NCI-H2081 treated with DMSO at 0.1 percent for 48 hours (cell line): ENCODE data around the gene YES1.
A peak's percentile ranks its signal among the peaks of the same experiment; 100 is the strongest.

ENCODE experiments used
- DNase-seq: peaks from one replicate; lab custom pipeline; 2025; lab: John Stamatoyannopoulos, UW

Gene YES1

DNA sequence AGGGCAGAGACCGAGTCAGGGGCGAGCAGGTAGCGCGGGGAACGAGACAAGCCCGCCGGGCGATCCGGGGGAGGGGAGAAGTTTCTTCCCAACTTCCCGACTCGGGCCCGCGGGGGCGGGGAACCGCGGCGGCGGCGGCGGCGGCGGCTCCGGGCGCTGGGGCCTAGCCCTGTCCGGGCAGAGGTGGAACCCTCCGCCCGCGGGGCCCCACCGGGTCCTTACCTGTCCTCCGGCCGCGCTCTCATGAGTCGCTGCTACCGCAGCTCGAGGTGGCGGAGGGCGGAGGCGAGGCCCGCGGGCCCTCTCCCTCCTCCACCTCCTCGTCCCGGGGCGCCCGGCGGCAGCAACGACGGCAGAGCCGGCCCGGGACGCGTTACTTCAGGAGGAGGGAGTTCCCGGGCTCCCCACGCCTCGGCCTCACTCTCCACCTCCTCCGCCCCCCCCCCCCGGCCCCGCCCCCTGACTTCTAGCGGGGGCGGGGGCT is at the start of gene YES1:
YES1 (minus strand) TSS at position 351 of the 484 bp plus-strand sequence. CDS start 55,415 bp downstream, outside the sequence.
- no peak for DNase-seq

DNA sequence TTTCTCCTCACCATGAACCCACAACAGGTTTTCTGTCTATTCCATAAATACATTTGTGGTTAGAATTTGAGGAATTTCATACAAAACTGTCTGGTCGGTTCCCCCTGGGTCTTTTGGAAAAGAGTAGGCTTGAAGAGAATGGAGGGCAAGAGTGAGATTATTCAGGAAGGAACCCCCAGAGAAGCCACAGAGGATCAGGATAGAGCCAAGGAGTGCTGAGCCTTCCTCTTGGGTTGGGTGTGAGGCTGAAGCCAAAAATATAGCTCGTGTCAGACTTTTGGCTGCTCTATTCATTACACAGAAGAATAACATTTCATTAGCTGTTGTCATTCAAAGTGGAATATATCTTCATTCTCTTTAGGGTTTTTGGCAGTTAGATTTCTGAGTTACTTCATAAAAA is 45.9 kb upstream of the YES1 start:
- DNase-seq: no peak

DNA sequence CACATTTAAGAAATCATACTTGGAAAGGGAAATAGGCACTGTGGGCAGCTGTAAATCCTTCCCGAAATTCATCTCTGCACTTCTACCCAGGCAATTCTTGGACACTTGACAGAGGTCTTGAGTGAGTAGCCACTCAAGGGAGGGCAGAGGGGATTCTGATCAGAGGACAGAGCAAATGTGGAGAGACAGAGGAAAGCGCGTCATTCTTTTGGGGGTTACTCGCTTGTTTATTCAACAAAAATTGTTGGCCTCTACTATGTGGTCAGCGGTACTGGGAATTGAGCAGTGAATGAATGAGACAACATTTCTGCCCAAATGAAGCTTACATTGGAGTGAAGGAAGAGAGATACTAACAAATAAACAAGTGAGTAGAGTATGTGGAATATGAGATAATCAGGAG is 41.4 kb upstream of the YES1 start:
- no peak for DNase-seq

DNA sequence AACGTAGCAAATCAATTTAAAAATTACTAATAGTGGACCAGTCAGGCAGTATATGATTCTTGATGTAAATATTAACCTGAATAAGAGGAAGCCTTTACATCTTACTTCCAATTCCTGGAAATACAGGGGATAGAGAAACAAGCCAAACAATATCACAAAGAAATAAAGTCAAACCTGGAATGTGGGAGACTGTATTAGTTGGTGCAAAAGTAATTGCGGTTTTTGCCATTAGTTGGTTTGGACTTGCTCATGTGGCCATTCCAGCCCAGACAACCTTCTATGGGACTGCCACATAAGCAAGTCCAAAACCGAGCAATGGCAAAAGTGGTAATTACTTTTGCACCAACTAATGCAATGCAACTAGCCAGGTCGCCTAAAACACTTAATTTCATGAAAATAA is 38.9 kb upstream of the YES1 start:
- DNase-seq: no peak

DNA sequence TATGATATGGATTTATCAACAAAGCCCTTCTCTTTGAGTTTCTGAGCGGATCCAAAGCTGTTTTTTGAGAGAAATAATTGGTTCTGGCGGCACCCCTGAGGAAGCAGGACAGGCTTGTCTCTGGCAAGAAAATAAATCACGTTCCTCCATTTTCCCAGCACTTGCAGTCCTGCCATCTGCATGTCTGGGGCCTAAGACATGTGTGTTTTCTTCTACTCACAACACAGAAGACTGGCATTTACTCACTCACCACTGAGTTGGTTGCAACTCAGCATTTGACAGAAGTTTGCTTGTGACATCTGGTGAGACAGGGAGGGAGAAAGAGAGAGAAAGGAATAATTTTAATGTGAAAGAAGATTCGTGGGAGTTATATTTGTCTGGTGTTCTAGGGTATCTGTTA is 37.0 kb upstream of the YES1 start:
- no peak for DNase-seq

DNA sequence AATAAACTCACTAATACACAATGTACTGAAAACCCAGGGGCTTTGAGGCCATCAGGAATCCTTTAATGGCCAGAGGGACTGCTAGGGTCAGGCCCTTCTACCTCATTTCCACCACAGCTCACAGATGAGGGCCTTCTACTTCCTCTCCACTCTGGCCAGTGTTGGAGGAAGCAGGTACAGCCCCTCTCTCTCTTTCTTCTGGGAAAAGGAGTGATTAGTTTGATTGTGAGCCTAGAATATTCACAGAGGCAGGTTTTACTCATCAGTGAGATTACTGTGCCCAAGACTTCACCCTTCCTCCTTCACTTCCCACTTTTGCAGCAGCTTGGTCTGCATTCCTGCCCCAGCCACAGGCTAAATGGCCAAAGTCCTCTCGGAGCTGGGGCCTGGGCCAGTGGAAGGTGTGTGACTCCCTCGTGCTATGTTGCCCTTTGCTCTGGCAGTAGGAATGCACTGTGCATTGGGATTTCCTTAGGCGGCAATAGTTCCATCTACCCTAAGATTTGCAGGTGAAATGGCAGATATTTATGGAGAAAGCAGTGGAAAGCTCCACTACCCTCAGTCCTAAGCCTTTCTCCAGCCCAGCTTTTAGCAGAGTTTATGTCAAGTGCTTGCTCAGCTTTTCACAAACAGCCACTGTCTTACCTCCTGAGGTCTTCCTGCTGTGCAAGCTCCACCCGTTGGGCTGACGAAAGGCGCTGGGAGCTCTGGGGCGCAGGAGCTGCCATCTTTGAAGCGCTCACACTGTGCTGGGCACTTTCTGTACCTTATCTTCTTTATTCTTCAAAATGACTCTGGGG is 36.2 kb upstream of the YES1 start:
- no peak for DNase-seq

DNA sequence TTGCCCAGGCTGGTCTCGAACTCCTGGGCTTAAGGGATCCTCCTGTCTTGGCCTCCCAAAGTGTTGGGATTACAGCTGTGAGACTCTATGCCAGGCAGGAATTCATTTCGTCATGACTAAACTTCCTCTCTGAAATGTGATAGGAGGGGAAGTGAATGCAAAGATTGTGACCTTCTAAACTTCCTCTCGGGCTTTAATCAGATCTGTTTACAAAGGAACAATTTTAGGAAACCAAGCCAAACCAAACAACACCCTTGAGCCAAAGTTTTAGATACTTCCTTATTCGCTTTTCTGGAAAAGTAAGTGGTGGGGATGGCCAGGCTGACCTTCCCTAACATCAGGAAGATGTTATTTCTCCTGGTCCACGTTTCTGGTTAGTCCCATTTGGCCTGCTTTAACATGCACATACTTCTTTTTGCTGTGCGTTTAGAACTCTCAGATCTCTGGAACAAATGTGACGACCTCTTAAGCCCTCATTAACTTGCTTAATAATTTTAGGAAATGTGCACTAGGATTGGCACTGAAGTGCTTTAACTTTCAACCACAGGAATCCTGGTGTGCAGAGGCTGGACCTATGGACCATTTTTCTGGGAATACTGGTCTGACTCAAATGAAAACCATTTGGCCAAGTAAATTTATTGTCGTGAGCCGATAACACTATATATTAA is 33.2 kb upstream of the YES1 start:
- DNase-seq: no peak

DNA sequence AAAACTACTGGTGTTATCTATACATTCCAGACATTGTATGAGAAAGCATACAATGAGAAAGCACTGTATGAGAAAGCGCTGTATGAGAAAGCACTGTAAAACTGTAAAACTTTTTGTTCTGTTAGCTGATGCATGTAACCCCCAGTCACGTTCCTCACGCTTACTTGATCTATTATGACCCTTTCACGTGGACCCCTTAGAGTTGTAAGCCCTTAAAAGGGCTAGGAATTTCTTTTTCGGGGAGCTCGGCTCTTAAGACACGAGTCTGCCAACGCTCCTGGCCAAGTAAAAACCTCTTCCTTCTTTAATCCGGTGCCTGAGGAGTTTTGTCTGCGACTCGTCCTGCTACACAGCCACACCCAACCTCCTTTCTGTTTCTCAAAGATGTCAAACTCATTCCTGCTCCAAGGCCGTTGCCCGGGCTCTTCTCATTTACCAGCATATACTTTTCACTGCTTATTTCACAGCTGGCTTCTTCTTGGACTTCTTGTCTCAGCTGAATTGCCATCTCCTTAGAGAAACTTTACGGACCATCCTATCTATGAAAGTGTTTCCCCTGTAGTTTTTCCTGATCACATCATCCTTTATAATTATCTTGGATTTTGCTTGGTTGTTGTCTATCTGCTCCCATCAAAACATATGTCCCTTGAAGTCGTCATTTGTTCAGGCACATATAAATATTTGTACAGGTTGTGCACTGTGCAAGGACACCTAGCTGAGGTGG is 29.8 kb upstream of the YES1 start:
- no peak for DNase-seq

DNA sequence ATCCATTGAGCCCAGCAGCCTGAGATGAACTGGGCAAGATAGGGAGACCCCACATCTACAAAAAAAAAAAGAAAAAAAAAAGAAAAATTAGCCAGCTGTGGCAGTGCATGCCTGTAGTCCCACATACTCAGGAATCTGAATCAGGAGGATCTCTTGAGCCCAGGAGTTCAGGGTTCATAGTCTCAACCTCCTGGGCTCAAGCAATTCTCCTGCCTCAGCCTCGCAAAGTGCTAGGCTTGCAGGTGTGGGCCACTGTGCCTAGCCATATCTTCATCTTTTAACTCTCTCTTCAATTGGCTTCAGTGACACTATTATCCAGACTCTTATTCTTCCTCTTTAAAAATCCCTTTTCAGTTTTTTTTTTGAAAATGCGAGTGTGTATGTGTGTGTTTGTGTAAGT is 28.5 kb upstream of the YES1 start:
- DNase-seq: no peak

DNA sequence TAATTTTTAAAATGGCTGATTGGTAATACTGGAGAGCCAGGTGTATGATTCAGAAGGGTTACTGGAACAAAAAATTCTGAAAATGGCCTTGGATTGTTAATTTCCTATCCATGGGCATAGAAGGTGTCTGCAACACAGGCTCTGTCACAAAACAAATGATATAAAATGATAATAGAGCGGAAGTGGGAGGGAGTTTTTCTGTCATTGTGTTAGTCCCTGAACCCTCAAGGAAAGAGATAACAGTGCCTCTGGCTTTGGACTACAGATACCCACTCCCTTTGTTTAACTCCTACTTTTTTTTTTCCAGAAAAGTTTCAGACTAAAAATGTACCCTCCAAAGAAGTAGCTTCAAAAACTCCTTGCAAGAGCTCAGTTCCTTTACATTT is 28.0 kb upstream of the YES1 start:
- DNase-seq: no peak

DNA sequence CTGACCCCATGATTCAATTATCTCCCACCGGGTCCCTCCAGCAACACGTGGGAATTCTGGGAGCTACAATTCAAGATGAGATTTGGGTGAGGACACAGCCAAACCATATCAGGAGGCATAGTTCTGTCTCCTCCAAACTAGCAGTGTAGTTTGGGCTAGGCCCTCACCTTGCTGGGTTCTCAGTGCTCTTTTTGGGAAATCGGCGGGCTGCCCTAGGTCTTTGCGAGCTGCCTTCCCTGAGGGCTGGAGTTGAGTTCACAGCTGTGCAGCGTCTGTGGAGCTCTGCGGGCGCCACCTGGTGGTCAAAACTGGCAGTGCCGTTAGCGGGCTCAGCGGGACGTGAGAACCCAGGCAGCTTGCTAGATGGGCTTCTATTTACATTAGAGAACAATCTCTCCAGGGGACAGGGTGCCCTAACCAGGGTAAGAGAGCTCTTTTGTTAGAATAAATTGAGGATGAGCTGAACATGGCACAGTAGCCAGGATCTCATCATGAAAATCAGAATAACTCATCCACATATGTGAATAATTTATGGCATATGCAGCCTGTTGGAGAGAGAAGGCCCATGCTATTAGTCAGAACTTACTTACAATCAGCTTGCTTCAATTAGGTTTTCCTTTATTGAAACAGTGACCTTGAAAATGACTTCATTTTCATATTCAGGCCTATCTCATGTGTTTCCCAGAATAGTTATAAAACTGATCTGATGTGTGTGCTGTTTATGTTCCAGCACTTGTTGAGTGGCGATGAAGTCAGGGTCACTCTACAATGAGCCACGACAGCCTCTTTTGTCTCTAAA is 27.4 kb upstream of the YES1 start:
- peak; percentile 7 for DNase-seq

DNA sequence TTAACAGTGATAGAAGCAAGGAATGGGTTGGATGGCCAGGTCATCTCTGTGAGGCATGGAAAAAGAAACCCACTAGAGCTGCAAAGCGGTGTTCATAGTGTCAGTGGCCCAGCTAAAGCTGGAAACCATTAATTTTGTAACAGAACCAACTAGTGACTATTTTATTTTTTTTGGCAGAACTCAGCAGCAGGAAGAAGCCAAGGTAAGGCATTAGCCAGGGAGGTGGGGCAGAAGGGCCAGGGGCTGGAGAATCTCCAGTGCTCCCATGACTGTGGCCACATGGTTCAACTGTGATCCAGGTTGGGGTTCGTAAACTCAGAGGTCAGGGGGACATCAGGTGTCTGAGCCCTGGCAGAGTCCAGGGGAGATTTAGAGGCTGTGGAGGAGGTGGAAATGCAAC is 25.9 kb upstream of the YES1 start:
- DNase-seq: no peak

DNA sequence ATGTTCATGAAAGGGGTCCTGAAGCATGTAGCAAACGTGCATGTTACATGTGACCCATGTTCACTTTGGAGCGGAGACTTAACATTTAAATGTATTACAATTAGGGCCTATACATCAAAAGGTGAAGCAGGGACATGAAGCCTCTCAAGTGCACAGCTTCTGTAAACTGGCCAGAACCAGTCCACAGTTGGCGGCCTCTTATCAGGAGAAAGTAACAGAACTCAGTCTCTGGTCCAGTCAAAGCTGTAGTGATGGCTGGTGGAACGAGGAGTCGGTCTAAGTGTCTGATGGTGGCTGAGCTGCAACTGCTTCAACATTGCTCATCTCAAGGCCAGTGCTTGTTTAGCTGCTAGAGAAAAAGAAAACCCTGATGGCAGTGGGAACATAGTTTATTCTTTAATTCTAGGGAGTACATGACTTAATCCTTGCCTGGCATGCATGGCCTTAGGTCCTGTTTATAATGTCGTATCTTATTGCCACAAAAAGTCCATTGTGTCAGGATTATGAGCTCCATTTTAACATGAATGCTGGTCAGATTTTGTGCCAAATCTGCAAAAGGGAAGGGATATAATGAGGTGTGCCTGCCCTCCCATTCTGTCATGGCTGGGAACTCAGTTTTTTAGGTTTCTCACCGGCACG is 22.2 kb upstream of the YES1 start:
- no peak for DNase-seq

DNA sequence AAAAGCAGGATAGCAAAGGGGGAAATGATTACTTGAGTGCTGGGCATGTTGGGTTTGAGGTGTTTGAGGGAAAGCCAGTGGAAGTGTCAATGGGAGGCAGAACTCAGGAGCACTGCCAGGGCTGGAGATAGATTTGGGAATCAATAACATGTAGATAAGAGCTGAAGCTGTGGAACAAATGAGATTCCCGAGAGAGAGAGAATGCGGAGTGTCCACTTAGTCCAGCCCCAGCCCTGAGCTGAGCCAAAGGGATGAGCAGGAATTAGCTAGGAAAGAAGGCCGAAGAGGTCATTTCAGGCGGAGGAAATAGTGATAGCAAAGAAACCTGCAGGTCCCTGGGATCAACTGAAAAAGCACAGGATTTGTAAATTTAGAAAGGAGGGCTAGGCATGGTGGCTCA is 21.2 kb upstream of the YES1 start:
- DNase-seq: no peak

DNA sequence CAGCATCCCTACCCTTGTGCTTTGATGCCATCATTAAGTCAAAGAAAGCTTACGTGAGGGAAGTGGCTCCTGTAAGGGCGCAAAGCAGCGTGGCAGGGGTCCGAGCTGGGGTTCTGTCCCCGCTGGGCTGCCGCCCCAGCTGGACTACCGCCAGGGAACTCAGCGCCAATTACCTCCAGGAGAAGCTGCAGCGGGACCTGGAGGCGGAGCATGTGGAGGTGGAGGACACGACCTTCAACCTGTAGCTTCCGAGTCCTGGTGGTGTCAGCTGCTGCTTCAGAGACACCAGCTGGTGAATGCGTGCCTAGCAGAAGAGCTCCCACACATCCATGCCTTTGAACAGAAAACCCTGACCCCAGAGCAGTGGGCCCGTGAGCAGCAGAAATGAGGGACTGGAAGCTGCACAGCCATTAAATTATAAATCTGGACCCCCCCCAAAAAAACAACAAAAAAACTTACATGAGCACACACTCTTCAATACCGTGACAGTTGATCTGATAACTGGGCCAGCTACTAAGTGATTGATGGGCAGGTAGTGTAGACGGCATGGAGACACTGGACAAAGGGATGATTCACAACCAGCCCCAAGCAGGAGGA is 20.1 kb upstream of the YES1 start:
- no peak for DNase-seq

DNA sequence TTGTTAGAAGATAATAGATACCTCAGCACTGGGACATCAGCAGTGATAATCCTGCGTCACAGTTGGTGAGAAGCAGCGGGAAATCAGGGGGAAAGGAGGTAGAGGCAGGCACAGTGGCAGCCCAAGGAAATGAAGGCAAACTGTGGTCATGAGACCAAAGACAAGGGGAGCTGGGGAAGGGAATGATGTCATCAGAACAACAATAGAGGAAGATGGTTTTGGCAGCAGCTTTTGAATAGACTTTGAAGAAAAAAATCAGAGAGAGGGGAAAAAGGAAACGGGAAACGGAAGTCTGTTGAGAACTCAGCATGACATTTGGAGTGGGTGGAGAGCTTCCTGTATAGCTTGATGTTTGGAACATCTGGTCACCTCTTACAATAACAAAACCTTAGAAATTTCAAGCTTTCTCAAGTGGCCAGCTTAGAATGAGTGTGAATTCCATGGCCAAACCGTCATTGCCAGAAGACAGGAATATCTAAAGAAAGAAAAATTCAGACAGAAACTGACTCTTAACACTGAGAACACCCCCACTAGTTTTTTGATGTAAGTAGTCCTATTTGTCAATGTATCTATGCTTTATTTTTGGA is 18.4 kb upstream of the YES1 start:
- no peak for DNase-seq

DNA sequence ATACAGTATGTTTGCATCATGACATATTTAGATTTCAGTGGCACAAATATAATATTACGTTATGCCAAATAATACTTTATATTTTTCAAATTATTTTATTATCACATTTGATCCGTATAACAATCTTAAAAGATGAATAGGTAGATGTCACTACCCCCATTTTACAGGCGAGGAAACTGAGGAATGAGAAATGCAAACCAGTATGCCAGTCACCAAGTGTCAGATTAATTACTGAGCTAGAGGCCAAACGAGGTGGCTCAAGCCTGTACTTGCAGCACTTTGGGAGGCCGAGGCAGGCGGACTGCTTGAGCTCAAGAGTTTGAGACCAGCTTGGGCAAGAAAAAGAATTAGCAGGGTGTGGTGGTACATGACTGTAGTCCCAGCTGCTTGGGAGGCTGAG is 17.4 kb upstream of the YES1 start:
- no peak for DNase-seq

DNA sequence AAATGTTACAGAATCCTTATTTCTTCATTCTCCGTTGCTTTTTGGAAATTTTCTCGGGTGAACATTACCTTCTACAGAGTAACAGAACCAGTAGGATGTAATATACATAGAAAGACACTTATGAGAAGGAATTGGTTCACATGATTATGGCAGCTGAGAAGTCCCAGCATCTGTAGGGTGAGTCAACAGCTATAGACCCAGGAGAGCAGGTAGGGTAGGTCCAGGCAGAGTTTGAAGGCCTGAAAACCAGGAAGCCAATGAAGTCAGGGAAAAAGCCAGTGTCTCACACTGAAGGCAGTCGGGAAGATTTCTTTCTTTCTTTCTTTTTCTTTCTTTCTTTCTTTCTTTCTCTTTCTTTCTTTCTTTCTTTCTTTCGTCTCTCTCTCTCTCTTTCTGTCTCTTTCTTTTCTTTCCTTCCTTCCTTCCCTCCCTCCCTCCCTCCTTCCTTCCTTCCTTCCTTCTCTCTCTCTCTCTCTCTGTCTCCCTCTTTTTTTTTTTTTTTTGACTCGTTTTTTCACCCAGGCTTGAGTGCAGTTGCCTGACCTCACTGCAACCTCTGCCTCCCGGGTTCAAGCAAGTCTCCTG is 15.1 kb upstream of the YES1 start:
- no peak for DNase-seq

DNA sequence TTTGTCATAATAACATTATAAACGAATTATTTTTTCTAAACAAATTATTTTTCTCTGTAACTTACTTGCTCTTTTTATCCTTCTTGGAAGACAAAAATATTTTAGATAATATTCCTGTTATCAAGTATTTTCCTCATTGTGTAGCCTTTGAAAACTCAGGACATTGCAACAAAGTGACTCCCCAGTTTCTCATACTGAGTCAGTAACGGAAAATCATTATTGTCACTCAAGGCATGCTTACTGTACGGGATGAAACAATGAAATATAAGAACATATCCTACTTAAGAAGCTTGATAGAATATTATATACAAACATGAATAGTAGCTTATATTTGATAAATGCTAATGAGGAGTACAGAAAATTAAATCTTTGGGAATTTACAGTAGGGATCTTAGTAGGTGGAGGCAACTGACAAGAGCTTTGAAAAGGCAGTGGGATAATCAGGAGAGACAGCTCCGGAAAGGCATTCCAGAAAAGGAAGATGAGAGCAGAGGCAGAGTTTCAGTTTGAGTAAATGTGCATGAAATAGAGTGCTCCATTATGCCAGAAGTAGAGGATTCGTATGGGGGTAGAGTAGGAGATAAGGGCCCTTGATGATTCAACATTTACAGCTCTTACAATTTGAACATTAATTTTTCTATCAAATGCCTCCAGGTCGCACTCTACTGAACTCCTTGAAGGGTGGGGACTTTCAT is 14.0 kb upstream of the YES1 start:
- DNase-seq: no peak

DNA sequence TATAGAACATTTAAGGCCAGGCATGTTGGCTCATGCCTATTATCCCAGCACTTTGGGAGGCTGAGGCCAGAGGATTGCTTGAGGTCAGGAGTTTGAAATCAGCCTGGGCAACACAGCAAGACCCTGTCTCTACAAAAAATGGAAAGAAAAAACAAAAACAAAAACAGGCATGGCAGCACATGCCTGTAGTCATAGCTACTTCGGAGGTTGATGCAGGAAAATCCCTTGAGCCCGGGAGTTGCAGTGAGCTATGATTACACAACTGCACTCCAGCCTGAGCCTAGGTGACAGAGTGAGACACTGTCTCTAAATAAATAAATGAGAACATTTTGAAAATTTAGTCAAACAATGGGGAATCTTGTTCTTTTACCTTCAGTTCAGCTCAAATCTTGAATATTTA is 12.1 kb upstream of the YES1 start:
- DNase-seq: no peak
